Gastrocnemius medialis (tissue), 4 donors: Measurements from ENCODE around the gene C5orf15. TPM values are rescaled to one million over a fixed set of nuclear protein-coding genes. Genes with fewer than 3 reads are reported as not detected.

Experiments
- ATAC-seq, 2 donors: fragments of 150-250 bp; one replicate each; pipeline ENCODE4 v1.9.1; 2016
- DNase-seq, 2 donors: peaks; one replicate each; pipeline ENCODE4 v3.0.0-alpha.2; 2019
- H3K27ac ChIP-seq, 4 donors: fragments of 200-600 bp; sonication (generic); 1 replicate in 1 of 4; 2 replicates in 3 of 4; pipeline ENCODE4 v1.5.1; 2016 to 2018; ENCODE audit warnings: mild to moderate bottlenecking in 2 of 4, moderate library complexity in 1 of 4
- H3K27me3 ChIP-seq, 3 donors: fragments of 200-600 bp; sonication (generic) in 2 of 3; 1 replicate in 1 of 3; 2 replicates in 2 of 3; pipeline versions ENCODE4 v1.5.1 to v1.6.0; 2016 to 2019; ENCODE audit warnings: mild to moderate bottlenecking in 1 of 3, moderate library complexity in 1 of 3
- H3K36me3 ChIP-seq, 2 donors: fragments of 200-600 bp; sonication (generic) in 1 of 2; one replicate each; pipeline ENCODE4 v1.5.1; 2017 to 2018
- H3K4me1 ChIP-seq, 2 donors: fragments of 200-600 bp; sonication (generic) in 1 of 2; one replicate each; pipeline ENCODE4 v1.5.1; 2016 to 2017; ENCODE audit warnings: mild to moderate bottlenecking in 2 of 2
- H3K4me3 ChIP-seq, 4 donors: fragments of 200-600 bp; sonication (generic) in 3 of 4; 1 replicate in 1 of 4; 2 replicates in 3 of 4; pipeline ENCODE4 v1.5.1; 2016 to 2019; ENCODE audit warnings: mild to moderate bottlenecking in 2 of 4
- H3K9me3 ChIP-seq, 3 donors: fragments of 200-600 bp; sonication (generic) in 2 of 3; 1 replicate in 1 of 3; 2 replicates in 2 of 3; pipeline ENCODE4 v1.5.1; 2016 to 2019
- POLR2A ChIP-seq, 2 donors: fragments of 450-650 bp; IDR thresholded peaks; one replicate each; pipeline ENCODE4 v1.6.1; 2017; ENCODE audit warnings: antibody characterized with exemption in 2 of 2, mild to moderate bottlenecking in 2 of 2, moderate library complexity in 2 of 2
- in situ Hi-C, 4 donors: fragments of 200-750 bp; cut with MboI; loops; one replicate each; pipeline versions ENCODE4 v1.15.0 to v1.8.0; 2017; ENCODE audit warnings: low sequenced_read_pairs in 4 of 4
- intact Hi-C: fragments of 100-400 bp; cut with DNase I; formaldehyde crosslinking; loops from one replicate; pipeline ENCODE4 v1.15.1; 2023; ENCODE audit warnings: low total_unique reads
- total RNA-seq, 4 donors: library from RNA; depleted of rRNA; stranded (reverse); fragments of >200 nt; gene quantifications; one replicate each; pipeline versions ENCODE4 v1.1.0 to v1.2.3, GENCODE V29; 2016
- TF ChIP-seq, protein P1 (sequence below), 5 experiments: fragments of 450-650 bp in 3 of 5; fragments of 200-600 bp in 2 of 5; sonication (generic) in 2 of 5; IDR thresholded peaks in 4 of 5; conservative IDR thresholded peaks in 1 of 5; 1 replicate in 4 of 5; 2 replicates in 1 of 5; pipeline ENCODE4 v1.5.1; 2016 to 2019; ENCODE audit warnings: antibody characterized with exemption in 5 of 5, mild to moderate bottlenecking in 3 of 5, moderate library complexity in 3 of 5

Gene C5orf15
- total RNA-seq, 4 donors from 2014 or later = 18.7 to 30.3 (median 24.4) TPM

DNA sequence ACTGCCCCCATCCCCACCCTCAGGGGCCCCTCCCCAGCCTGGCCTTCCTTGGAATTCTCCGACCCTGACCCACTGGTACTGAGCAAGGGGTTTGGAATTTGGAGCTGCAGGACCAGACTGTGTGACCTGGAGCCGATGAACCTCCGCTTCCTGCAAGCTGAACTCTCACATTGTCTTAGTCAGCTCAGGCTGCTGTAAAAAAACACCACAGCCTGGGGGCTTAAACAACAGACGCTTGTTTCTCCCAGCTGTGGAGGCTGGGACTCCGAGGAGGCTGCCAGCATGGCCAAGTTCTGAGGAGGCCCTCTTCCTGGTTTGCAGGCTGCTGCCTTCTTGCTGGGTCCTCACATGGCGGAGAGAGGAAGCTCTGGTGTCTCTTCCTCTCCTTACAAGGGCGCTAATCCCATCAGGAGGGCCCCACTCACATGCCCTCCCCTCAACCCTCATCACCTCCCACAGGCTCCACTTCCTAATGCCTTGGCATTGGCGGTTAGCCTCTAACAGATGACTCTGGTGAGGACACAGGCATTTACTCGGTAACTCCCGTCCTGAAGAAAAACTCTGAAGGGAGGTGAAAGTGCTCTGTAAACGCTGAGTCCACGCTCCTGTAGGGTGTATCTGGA lies 42.4 kb downstream of the C5orf15 start:
- H3K27ac ChIP-seq = no peak overlapping the region
- H3K4me1 ChIP-seq = no peaks in the 10 kb centered on the region
- H3K27me3 ChIP-seq = no peaks in the 10 kb centered on the region
- in situ Hi-C loops (no loop called here), intact Hi-C loops (no loop called here)
- H3K9me3 ChIP-seq = no peaks in the 10 kb centered on the region
- TF ChIP-seq, protein P1, sequence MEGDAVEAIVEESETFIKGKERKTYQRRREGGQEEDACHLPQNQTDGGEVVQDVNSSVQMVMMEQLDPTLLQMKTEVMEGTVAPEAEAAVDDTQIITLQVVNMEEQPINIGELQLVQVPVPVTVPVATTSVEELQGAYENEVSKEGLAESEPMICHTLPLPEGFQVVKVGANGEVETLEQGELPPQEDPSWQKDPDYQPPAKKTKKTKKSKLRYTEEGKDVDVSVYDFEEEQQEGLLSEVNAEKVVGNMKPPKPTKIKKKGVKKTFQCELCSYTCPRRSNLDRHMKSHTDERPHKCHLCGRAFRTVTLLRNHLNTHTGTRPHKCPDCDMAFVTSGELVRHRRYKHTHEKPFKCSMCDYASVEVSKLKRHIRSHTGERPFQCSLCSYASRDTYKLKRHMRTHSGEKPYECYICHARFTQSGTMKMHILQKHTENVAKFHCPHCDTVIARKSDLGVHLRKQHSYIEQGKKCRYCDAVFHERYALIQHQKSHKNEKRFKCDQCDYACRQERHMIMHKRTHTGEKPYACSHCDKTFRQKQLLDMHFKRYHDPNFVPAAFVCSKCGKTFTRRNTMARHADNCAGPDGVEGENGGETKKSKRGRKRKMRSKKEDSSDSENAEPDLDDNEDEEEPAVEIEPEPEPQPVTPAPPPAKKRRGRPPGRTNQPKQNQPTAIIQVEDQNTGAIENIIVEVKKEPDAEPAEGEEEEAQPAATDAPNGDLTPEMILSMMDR (IDR thresholded peaks at IDR 0.05 in 4 of 5, conservative IDR thresholded peaks at IDR 0.05 in 1 of 5) = no peak
- no peak for TF ChIP-seq POLR2A (IDR thresholded peaks at IDR 0.05)
- ATAC-seq (no peak), DNase-seq (no peak)
- H3K4me3 ChIP-seq = no peak overlapping the region
- no peaks in the 10 kb centered on the region for H3K36me3 ChIP-seq

DNA sequence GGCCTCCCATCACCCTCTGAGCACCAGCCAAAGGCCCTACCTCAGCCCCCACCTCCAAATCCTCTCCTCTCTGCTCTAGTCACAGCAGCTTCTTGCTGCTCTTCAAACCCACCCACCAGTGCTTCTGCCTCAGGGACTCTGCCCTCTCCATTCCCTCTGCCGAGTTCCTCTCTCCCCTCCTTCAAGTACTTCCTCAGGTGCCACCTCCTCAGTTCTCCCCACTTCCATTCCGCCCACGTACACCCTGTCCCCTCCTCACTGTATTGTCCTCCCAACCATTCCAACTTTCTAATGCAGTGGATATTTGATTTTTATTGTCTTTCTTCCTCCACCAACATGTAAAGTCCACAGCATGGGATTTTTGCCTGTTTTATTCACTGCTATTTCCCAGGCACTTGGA lies 43.2 kb downstream of the C5orf15 start:
- no peak overlapping the region for H3K27ac ChIP-seq
- H3K9me3 ChIP-seq = no peaks in the 10 kb centered on the region
- in situ Hi-C loops = no loop called here
- H3K4me1 ChIP-seq = no peaks in the 10 kb centered on the region
- H3K4me3 ChIP-seq = no peak overlapping the region
- intact Hi-C loops = no loop called here
- H3K27me3 ChIP-seq = no peaks in the 10 kb centered on the region
- DNase-seq (no peak), ATAC-seq (no peak)
- no peak for TF ChIP-seq POLR2A (IDR thresholded peaks at IDR 0.05)
- TF ChIP-seq, protein P1 (IDR thresholded peaks at IDR 0.05 in 4 of 5, conservative IDR thresholded peaks at IDR 0.05 in 1 of 5) = no peak
- H3K36me3 ChIP-seq = no peaks in the 10 kb centered on the region

DNA sequence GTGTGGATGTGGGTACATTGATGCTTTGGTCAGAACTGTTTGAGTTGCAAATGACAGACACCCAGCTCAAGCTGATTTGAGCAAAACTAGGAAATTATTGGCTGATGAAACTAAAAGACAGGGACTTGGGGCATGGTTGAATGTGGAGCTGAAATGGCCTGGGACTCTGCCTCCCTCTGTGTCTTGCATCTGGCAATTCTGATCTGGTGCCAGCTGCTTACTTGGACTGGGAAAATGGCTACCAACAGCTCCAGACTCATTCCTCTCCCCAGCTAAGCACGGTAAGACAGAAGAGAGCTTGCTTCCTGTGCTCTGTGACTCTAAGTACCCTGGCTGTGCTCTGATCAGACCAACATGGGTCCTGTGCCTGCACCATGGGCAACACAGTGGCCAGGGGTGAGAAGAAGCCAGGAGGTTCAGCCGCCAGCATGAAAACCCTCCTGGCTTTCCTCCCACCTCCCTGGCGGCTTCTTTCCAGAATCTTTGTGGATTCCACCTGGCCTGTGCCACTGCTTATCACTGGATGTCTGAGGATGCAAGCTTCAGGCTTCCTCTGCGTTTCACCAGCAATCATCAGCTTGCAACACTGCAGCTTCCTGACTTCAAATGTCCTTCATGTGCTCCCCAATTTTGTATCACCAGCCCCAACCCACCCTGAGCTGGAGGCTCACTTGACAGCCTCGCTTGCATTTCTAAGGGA lies 44.1 kb downstream of the C5orf15 start:
- TF ChIP-seq, protein P1 (IDR thresholded peaks at IDR 0.05 in 4 of 5, conservative IDR thresholded peaks at IDR 0.05 in 1 of 5) = no peak
- TF ChIP-seq POLR2A (IDR thresholded peaks at IDR 0.05) = no peak
- no peak overlapping the region for H3K27ac ChIP-seq
- no peak for DNase-seq
- intact Hi-C loops (no loop called here), in situ Hi-C loops (no loop called here)
- ATAC-seq = no peak
- no peaks in the 10 kb centered on the region for H3K9me3 ChIP-seq
- no peak overlapping the region for H3K4me3 ChIP-seq
- H3K4me1 ChIP-seq = no peaks in the 10 kb centered on the region
- no peaks in the 10 kb centered on the region for H3K36me3 ChIP-seq
- no peaks in the 10 kb centered on the region for H3K27me3 ChIP-seq

DNA sequence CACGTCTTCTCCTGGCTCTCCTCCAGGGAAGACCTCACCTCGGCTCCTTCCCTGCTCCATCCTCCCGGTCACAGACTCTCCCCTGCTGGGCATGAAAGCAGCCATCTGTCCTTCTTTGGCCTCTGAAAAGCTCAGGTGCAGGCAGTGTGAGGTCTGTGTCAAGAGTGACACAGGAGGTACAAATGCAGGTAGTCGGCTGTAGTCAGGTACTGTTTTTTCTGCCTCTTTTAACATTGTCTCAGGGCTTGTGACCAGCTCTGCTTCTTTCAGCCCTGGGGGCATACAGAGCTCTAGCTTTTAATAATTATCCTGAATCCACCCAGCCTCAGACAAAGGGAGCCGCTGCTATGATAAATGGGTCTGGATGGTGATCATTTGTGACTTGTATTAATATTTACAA lies 46.4 kb downstream of the C5orf15 start:
- no peak overlapping the region for H3K27ac ChIP-seq

More for the DNA sequence above, 46.4 kb downstream of the C5orf15 start:
- ATAC-seq (no peak), DNase-seq (no peak)
- TF ChIP-seq, protein P1 (IDR thresholded peaks at IDR 0.05 in 4 of 5, conservative IDR thresholded peaks at IDR 0.05 in 1 of 5) = no peak
- TF ChIP-seq POLR2A (IDR thresholded peaks at IDR 0.05) = no peak
- in situ Hi-C loops (no loop called here), intact Hi-C loops (no loop called here)
- H3K4me1 ChIP-seq = no peaks in the 10 kb centered on the region
- H3K9me3 ChIP-seq = no peaks in the 10 kb centered on the region
- no peaks in the 10 kb centered on the region for H3K36me3 ChIP-seq
- no peaks in the 10 kb centered on the region for H3K27me3 ChIP-seq
- no peak overlapping the region for H3K4me3 ChIP-seq
